Suprapubic skin (tissue), 4 donors: ENCODE measurements around the gene TOR1AIP2.

Experiments used
- CTCF ChIP-seq, 2 donors: fragments of 200-600 bp in 1 of 2; fragments of 450-650 bp in 1 of 2; sonication (generic) in 1 of 2; IDR thresholded peaks; one replicate each; pipeline ENCODE4 v1.5.1; 2016 to 2019; ENCODE audit warnings: antibody characterized with exemption in 2 of 2, mild to moderate bottlenecking in 1 of 2, moderate library complexity in 1 of 2
- EP300 ChIP-seq: sonication (generic); formaldehyde crosslinking; IDR thresholded peaks from one replicate; pipeline ENCODE4 v1.6.1; 2017; ENCODE audit warnings: antibody characterized with exemption
- POLR2A ChIP-seq, 2 donors: fragments of 450-650 bp; IDR thresholded peaks; one replicate each; pipeline ENCODE4 v1.6.1; 2017; ENCODE audit warnings: antibody characterized with exemption in 2 of 2, mild to moderate bottlenecking in 2 of 2, moderate library complexity in 2 of 2
- POLR2AphosphoS5 ChIP-seq, 3 donors: sonication (generic); formaldehyde crosslinking; IDR thresholded peaks; one replicate each; pipeline ENCODE4 v1.6.1; 2017; ENCODE audit warnings: antibody characterized with exemption in 3 of 3

GRCh38 chr1:179825206-179825605 is 52.4 kb downstream of the TOR1AIP2 start:
- TF ChIP-seq CTCF (IDR thresholded peaks at IDR 0.05) (no peak), EP300 (no peak), POLR2AphosphoS5 (IDR thresholded peaks at IDR 0.05) (no peak), POLR2A (IDR thresholded peaks at IDR 0.05) (no peak)
